HEK293 (cell line): Measurements from ENCODE around the gene CPLX1.

Experiments used
- CTCF ChIA-PET: fragments of 350-600 bp; formaldehyde crosslinking; extraction: SDS; loops from one replicate; lab custom pipeline; 2021; ENCODE audit warnings: antibody characterized with exemption; lab: Yijun Ruan, JAX
- POLR2A ChIA-PET: fragments of 300-600 bp; formaldehyde crosslinking; extraction: SDS; loops from one replicate; lab custom pipeline; 2020; ENCODE audit warnings: antibody characterized with exemption, inconsistent platforms; lab: Yijun Ruan, JAX
- H3K27ac ChIP-seq: fragments of 200-500 bp; sonication (Bioruptor generic); 2 replicates; pipeline ENCODE4 v1.5.1; 2014; ENCODE audit warnings: low read depth, low read length, control low read depth, inconsistent platforms; ENCODE audit errors: extremely low read depth
- H3K36me3 ChIP-seq, 2 experiments: fragments of 200-500 bp in 1 of 2; sonication (Bioruptor generic) in 1 of 2; 1 replicate in 1 of 2; 2 replicates in 1 of 2; pipeline ENCODE4 v1.5.1; 2014 to 2017; ENCODE audit warnings: inconsistent platforms in 2 of 2, low read length in 2 of 2; ENCODE audit not compliant: control insufficient read depth in 2 of 2, insufficient read depth in 1 of 2
- H3K4me1 ChIP-seq: fragments of 200-500 bp; sonication (Bioruptor generic); 2 replicates; pipeline ENCODE4 v1.5.1; 2014; ENCODE audit warnings: mild to moderate bottlenecking, low read length, inconsistent platforms; ENCODE audit not compliant: control insufficient read depth, insufficient read depth
- H3K4me3 ChIP-seq: 2 replicates; pipeline ENCODE4 v1.5.1; 2011; ENCODE audit warnings: low read depth, mild to moderate bottlenecking, control low read depth, low read length, moderate library complexity
- H3K9me3 ChIP-seq: fragments of 200-500 bp; sonication (Bioruptor generic); 2 replicates; pipeline ENCODE4 v1.5.1; 2014; ENCODE audit warnings: low read depth, low read length, inconsistent platforms; ENCODE audit not compliant: control insufficient read depth, insufficient read depth
- BCL11A ChIP-seq: fragments of 450-650 bp; formaldehyde crosslinking; IDR thresholded peaks from 2 replicates; pipeline ENCODE4 v1.5.1; 2016; ENCODE audit warnings: low read depth, missing biosample characterization, missing genetic modification characterization
- GFI1B ChIP-seq: fragments of 450-650 bp; formaldehyde crosslinking; IDR thresholded peaks from 2 replicates; pipeline ENCODE4 v1.5.1; 2016; ENCODE audit warnings: missing biosample characterization, missing genetic modification characterization
- MZF1 ChIP-seq: fragments of 450-650 bp; formaldehyde crosslinking; IDR thresholded peaks from 2 replicates; pipeline ENCODE4 v1.5.1; 2017; ENCODE audit warnings: missing biosample characterization, missing genetic modification characterization, borderline replicate concordance
- PBX3 ChIP-seq: sonication (generic); formaldehyde crosslinking; IDR thresholded peaks from 2 replicates; pipeline ENCODE4 v1.8.1; 2022; ENCODE audit warnings: mild to moderate bottlenecking, moderate library complexity, missing genetic modification reagents
- PRDM1 ChIP-seq: fragments of 450-650 bp; formaldehyde crosslinking; IDR thresholded peaks from 2 replicates; pipeline ENCODE4; 2016; ENCODE audit warnings: missing biosample characterization, missing genetic modification characterization
- ZBTB1 ChIP-seq: fragments of 450-650 bp; formaldehyde crosslinking; IDR thresholded peaks from 2 replicates; pipeline ENCODE4 v1.5.1; 2016; ENCODE audit warnings: missing biosample characterization, missing genetic modification characterization
- ZBTB21 ChIP-seq: fragments of 450-650 bp; formaldehyde crosslinking; IDR thresholded peaks from 2 replicates; pipeline ENCODE4 v1.5.1; 2017; ENCODE audit warnings: missing biosample characterization, missing genetic modification characterization
- ZFP41 ChIP-seq: fragments of 450-650 bp; formaldehyde crosslinking; IDR thresholded peaks from 2 replicates; pipeline ENCODE4 v1.5.1; 2016; ENCODE audit warnings: missing biosample characterization, missing genetic modification characterization, borderline replicate concordance
- ZNF140 ChIP-seq: fragments of 450-650 bp; formaldehyde crosslinking; IDR thresholded peaks from 2 replicates; pipeline ENCODE4 v1.5.1; 2016; ENCODE audit warnings: missing biosample characterization, missing genetic modification characterization
- ZNF169 ChIP-seq: fragments of 450-650 bp; formaldehyde crosslinking; IDR thresholded peaks from 2 replicates; pipeline ENCODE4 v1.5.1; 2016; ENCODE audit warnings: missing biosample characterization, missing genetic modification characterization
- ZNF19 ChIP-seq: fragments of 450-650 bp; formaldehyde crosslinking; IDR thresholded peaks from 2 replicates; pipeline ENCODE4; 2016; ENCODE audit warnings: missing biosample characterization, missing genetic modification characterization, low read depth
- ZNF214 ChIP-seq: fragments of 450-650 bp; formaldehyde crosslinking; IDR thresholded peaks from 2 replicates; pipeline ENCODE4 v1.5.1; 2017; ENCODE audit warnings: missing biosample characterization, mild to moderate bottlenecking, missing genetic modification characterization, borderline replicate concordance
- ZNF280D ChIP-seq: fragments of 450-650 bp; formaldehyde crosslinking; IDR thresholded peaks from 2 replicates; pipeline ENCODE4 v1.5.1; 2016; ENCODE audit warnings: missing biosample characterization, missing genetic modification characterization
- ZNF426 ChIP-seq: fragments of 450-650 bp; formaldehyde crosslinking; IDR thresholded peaks from 2 replicates; pipeline ENCODE4 v1.5.1; 2017; ENCODE audit warnings: missing biosample characterization, missing genetic modification characterization, mild to moderate bottlenecking, inconsistent platforms, moderate library complexity
- ZNF473 ChIP-seq: fragments of 450-650 bp; formaldehyde crosslinking; IDR thresholded peaks from 2 replicates; pipeline ENCODE4 v1.5.1; 2017; ENCODE audit warnings: missing biosample characterization, missing genetic modification characterization
- ZNF549 ChIP-seq: fragments of 450-650 bp; IDR thresholded peaks from 2 replicates; pipeline ENCODE4 v1.5.1; 2018; ENCODE audit warnings: missing biosample characterization, missing genetic modification characterization, mild to moderate bottlenecking, inconsistent platforms, moderate library complexity
- ZNF560 ChIP-seq: fragments of 450-650 bp; formaldehyde crosslinking; IDR thresholded peaks from 2 replicates; pipeline ENCODE4 v1.5.1; 2017; ENCODE audit warnings: missing biosample characterization, missing genetic modification characterization, borderline replicate concordance
- ZNF624 ChIP-seq: fragments of 450-650 bp; formaldehyde crosslinking; IDR thresholded peaks from 2 replicates; pipeline ENCODE4 v1.5.1; 2017; ENCODE audit warnings: missing biosample characterization, missing genetic modification characterization
- ZNF658 ChIP-seq: fragments of 450-650 bp; formaldehyde crosslinking; IDR thresholded peaks from 2 replicates; pipeline ENCODE4; 2016; ENCODE audit warnings: missing biosample characterization, missing genetic modification characterization
- ZSCAN4 ChIP-seq: fragments of 450-650 bp; formaldehyde crosslinking; IDR thresholded peaks from 2 replicates; pipeline ENCODE4 v1.5.1; 2017; ENCODE audit warnings: missing biosample characterization, missing genetic modification characterization
- ZXDB ChIP-seq: fragments of 450-650 bp; formaldehyde crosslinking; IDR thresholded peaks from 2 replicates; pipeline ENCODE4 v1.5.1; 2016; ENCODE audit warnings: missing biosample characterization, missing genetic modification characterization

CPLX1 gene

GRCh38 chr4:858831-859451 is 33.0 kb upstream of the CPLX1 start:
- ChIA-PET POLR2A (no interaction called here), CTCF (no interaction called here)
- TF ChIP-seq ZBTB21 (tag by site-specific recombination): no peak
- TF ChIP-seq ZNF280D (tag by site-specific recombination): no peak
- no peak for TF ChIP-seq ZXDB (tag by site-specific recombination)
- no peak for TF ChIP-seq ZNF658
- no peak for TF ChIP-seq ZNF214 (tag by site-specific recombination)
- TF ChIP-seq ZNF560 (tag by site-specific recombination): no peak
- no peak for TF ChIP-seq GFI1B (tag by site-specific recombination)
- TF ChIP-seq BCL11A (tag by site-specific recombination): no peak
- no peak for TF ChIP-seq PBX3 (CRISPR knock-in tag)
- Histone ChIP-seq H3K4me3 (no peak overlapping the region), H3K36me3 (peaks cover 3 to 61% of the 10 kb centered on the region in 2 experiments; a peak in 2 of 3 replicates), H3K9me3 (no peaks in the 10 kb centered on the region), H3K27ac (no peak overlapping the region), H3K4me1 (no peaks in the 10 kb centered on the region)

GRCh38 chr4:858041-858481 is 32.1 kb upstream of the CPLX1 start:
- Histone ChIP-seq H3K4me3 (no peak overlapping the region), H3K4me1 (no peaks in the 10 kb centered on the region), H3K9me3 (no peaks in the 10 kb centered on the region), H3K36me3 (peaks cover 3 to 57% of the 10 kb centered on the region in 2 experiments; a peak in 2 of 3 replicates), H3K27ac (no peak overlapping the region)
- TF ChIP-seq ZNF140 (tag by site-specific recombination): no peak
- TF ChIP-seq ZNF19 (tag by site-specific recombination): no peak
- TF ChIP-seq ZNF169 (tag by site-specific recombination): no peak
- TF ChIP-seq ZNF624 (tag by site-specific recombination): no peak
- no peak for TF ChIP-seq ZNF214 (tag by site-specific recombination)
- TF ChIP-seq ZFP41: no peak
- no peak for TF ChIP-seq ZNF473
- TF ChIP-seq ZNF426 (tag by site-specific recombination): no peak
- TF ChIP-seq ZSCAN4: no peak
- no peak for TF ChIP-seq MZF1 (tag by site-specific recombination)
- TF ChIP-seq PRDM1: no peak
- no peak for TF ChIP-seq ZBTB1 (tag by site-specific recombination)
- TF ChIP-seq ZNF549 (tag by site-specific recombination): no peak
- ChIA-PET CTCF (no interaction called here), POLR2A (no interaction called here)
